GM13977 (cell line): ENCODE results near the gene EPS8.
"Not testable (repeated sequence)": the region's sequence is repeated elsewhere in the genome, so short reads cannot be mapped to it uniquely, and the experiment has no call there.

Source experiments
- DNase-seq: peaks from one replicate; pipeline ENCODE4 v3.0.0; 2012; ENCODE audit warnings: low spot score
- CTCF ChIP-seq: IDR thresholded peaks from 2 replicates; pipeline ENCODE4 v1.5.1; 2012; ENCODE audit warnings: mild to moderate bottlenecking, control low read depth; ENCODE audit not compliant: insufficient read depth; ENCODE audit errors: extremely low read depth, missing control alignments
- in situ Hi-C: fragments of 300-500 bp; cut with MboI; formaldehyde crosslinking; loops from one replicate; pipeline ENCODE4 v1.12.0; 2022; ENCODE audit warnings: low sequenced_read_pairs, low pct_unique_long_range_greater_than_20kb, mixed read lengths, inconsistent platforms; ENCODE audit not compliant: unreplicated experiment

The EPS8 gene

DNA sequence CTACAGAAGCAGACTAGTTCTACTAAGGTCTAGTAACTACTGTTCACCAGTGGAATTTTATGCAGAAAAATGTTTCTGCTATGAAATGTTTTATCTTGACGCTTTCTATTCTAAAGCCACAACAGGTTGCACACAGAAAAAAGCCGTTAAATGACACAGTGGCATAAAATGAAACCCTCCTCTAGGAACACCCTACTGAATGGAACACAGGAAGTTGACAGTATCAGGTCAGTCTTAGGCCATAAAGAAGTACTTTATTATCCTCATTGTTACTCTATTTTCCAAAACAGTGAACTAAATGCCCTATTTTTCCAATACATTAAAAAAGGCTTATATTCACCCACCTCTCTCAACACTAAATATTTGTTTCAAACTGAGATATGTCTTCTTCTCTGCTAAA lies 21.9 kb downstream of the EPS8 start:
- in situ Hi-C loops, result no loop called here
- DNase-seq, result no peak

DNA sequence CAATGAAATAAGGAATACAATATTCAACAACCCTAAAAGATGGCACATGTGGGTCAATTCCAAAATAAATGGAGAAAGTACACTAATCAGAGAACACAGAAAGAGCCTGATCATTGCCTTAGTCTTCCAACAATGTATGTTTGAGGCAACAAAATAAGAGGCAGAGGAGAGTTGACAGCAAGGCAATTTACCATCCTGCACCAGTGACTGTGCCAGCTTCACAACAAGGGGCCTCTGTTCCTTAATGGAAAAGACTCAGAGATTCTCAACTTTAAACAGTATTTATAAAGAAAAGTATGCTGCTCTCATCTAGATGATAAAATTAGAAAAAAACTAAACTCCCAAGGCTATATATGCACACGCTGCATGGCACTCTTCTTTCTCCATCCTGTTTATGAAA lies 25.9 kb downstream of the EPS8 start:
- TF ChIP-seq CTCF, result no peak
- DNase-seq, result no peak
- in situ Hi-C loops, result no loop called here

More for the DNA sequence above, 21.9 kb downstream of the EPS8 start:
- no peak for TF ChIP-seq CTCF

DNA sequence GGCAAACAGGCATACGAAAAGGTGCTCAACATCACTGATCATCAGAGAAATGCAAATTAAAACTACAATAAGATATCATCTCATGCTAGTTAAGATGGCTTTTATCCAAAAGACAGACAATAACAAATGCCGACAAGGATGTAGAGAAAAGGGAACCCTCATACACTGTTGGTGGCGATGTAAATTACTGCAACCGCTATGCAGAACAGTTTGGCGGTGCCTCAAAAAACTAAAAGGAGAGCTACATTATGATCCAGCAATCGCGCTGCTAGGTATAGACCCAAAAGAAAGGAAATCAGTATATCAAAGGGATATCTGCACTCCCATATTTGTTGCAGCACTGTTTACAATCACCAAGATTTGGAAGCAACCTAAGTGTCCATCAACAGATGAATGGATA lies 27.0 kb downstream of the EPS8 start:
- in situ Hi-C loops, DNase-seq: not testable (repeated sequence)

GRCh38 chr12:15757553-15758255 lies 31.5 kb downstream of the EPS8 start:
- in situ Hi-C loops, result no loop called here
- DNase-seq, result no peak
- no peak for TF ChIP-seq CTCF

DNA sequence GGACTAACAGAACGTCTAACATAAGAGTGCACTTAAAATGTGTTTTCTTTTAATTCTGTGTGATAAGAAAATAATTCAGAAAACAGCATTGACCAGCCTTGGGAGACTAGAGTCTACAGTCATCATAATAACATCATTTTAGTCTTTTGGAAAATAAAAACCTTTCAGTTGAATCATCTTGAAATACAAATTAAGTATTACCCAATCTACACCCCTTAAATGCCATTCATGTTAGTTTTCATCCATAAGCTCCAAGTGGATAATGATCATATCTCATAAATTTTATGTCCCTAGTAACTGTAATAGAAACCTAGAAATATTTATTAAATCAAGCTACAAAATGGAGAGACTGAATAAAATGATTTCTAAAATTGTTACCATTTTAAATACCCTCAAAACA lies 32.4 kb downstream of the EPS8 start:
- no peak for DNase-seq

GRCh38 chr12:15754233-15754632 lies 35.0 kb downstream of the EPS8 start:
- in situ Hi-C loops, result no loop called here
- no peak for TF ChIP-seq CTCF

More for the DNA sequence above, 32.4 kb downstream of the EPS8 start:
- TF ChIP-seq CTCF, result no peak
- in situ Hi-C loops, result no loop called here

GRCh38 chr12:15752785-15753184 lies 36.4 kb downstream of the EPS8 start:
- in situ Hi-C loops, result no loop called here
- no peak for TF ChIP-seq CTCF
- no peak for DNase-seq

More at GRCh38 chr12:15754233-15754632, 35.0 kb downstream of the EPS8 start:
- no peak for DNase-seq
